SU-DHL-6 (cell line): ENCODE data around the gene SLC30A4.

Source experiments
- H2AFZ ChIP-seq: fragments of 200-600 bp; sonication (generic); 2 replicates; pipeline ENCODE4 v1.6.1; 2014; ENCODE audit warnings: low read depth, mild to moderate bottlenecking, moderate library complexity, mixed read lengths, antibody characterized with exemption, low read length; ENCODE audit not compliant: severe bottlenecking
- H3F3A ChIP-seq: fragments of 200-600 bp; shearing (Covaris generic); 2 replicates; pipeline ENCODE4 v1.6.0; 2016; ENCODE audit warnings: antibody characterized with exemption, mild to moderate bottlenecking; ENCODE audit not compliant: insufficient read depth
- H3K27ac ChIP-seq: fragments of 200-600 bp; sonication (generic); 2 replicates; pipeline ENCODE4 v1.5.1; 2016; ENCODE audit warnings: low read depth, mild to moderate bottlenecking, low read length, moderate library complexity, mixed read lengths
- H3K27me3 ChIP-seq: fragments of 200-600 bp; sonication (generic), shearing (Covaris generic); 2 replicates; pipeline ENCODE4 v1.6.0; 2014; ENCODE audit warnings: mild to moderate bottlenecking, low read length
- H3K36me3 ChIP-seq: fragments of 200-600 bp; sonication (generic); 2 replicates; pipeline ENCODE4 v1.6.1; 2014; ENCODE audit warnings: mild to moderate bottlenecking, low read length, mixed read lengths
- H3K4me2 ChIP-seq: fragments of 300-600, 200-600 bp; shearing (Covaris generic), sonication (generic); 2 replicates; pipeline ENCODE4 v1.6.0; 2014; ENCODE audit warnings: low read length, low read depth, mild to moderate bottlenecking; ENCODE audit not compliant: poor library complexity, severe bottlenecking
- H3K4me3 ChIP-seq: fragments of 200-600 bp; sonication (generic); 2 replicates; pipeline ENCODE4 v1.5.1; 2014; ENCODE audit warnings: antibody characterized with exemption, low read length, mild to moderate bottlenecking, mixed read lengths; ENCODE audit not compliant: insufficient read depth, poor library complexity, severe bottlenecking
- H3K79me2 ChIP-seq: fragments of 200-600 bp; sonication (generic); 2 replicates; pipeline ENCODE4 v1.6.1; 2014; ENCODE audit warnings: mild to moderate bottlenecking, low read length, moderate library complexity; ENCODE audit not compliant: insufficient read depth
- H3K9ac ChIP-seq: fragments of 200-600 bp; sonication (generic); 2 replicates; pipeline ENCODE4 v1.7.0; 2014; ENCODE audit warnings: mild to moderate bottlenecking, low read length
- H3K9me2 ChIP-seq: fragments of 200-600 bp; sonication (generic); replicated peaks from 2 replicates; pipeline ENCODE4 v1.6.1; 2014; ENCODE audit warnings: low read length; ENCODE audit not compliant: insufficient read depth
- H3K9me3 ChIP-seq: fragments of 200-600 bp; sonication (generic); 2 replicates; pipeline ENCODE4 v1.6.1; 2014; ENCODE audit warnings: low read length, mixed read lengths; ENCODE audit not compliant: insufficient read depth
- H4K20me1 ChIP-seq: fragments of 200-600 bp; sonication (generic); 2 replicates; pipeline ENCODE4 v1.6.1; 2014; ENCODE audit warnings: low read depth, mild to moderate bottlenecking, antibody characterized with exemption, low read length, moderate library complexity, mixed read lengths
- CTCF ChIP-seq: fragments of 200-600 bp; sonication (generic); IDR thresholded peaks from one replicate; pipeline ENCODE4 v1.5.1; 2017; ENCODE audit warnings: antibody characterized with exemption, mild to moderate bottlenecking, low read length, moderate library complexity; ENCODE audit not compliant: insufficient read depth, poor library complexity, severe bottlenecking
- EZH2phosphoT487 ChIP-seq: fragments of 200-600 bp; sonication (generic), shearing (Covaris generic); conservative IDR thresholded peaks from 2 replicates; pipeline ENCODE4 v1.6.1; 2018; ENCODE audit warnings: mild to moderate bottlenecking, antibody characterized with exemption, low read length, moderate library complexity, mixed read lengths

SLC30A4 gene

GRCh38 chr15:45550436-45550835, 27.9 kb upstream of the SLC30A4 start:
- Histone ChIP-seq H3K4me3 (no peak overlapping the region), H3K4me2 (no peak overlapping the region), H3K79me2 (no peaks in the 10 kb centered on the region), H3F3A (peaks cover 9% of the 10 kb centered on the region), H3K9me2 (no peaks in the 10 kb centered on the region), H3K36me3 (no peaks in the 10 kb centered on the region), H3K27me3 (no peaks in the 10 kb centered on the region), H3K27ac (no peak overlapping the region), H3K9me3 (no peaks in the 10 kb centered on the region), H3K9ac (no peak overlapping the region), H4K20me1 (no peaks in the 10 kb centered on the region), H2AFZ (no peak overlapping the region)
- no peak for TF ChIP-seq CTCF
- TF ChIP-seq EZH2phosphoT487 = no peak

DNA sequence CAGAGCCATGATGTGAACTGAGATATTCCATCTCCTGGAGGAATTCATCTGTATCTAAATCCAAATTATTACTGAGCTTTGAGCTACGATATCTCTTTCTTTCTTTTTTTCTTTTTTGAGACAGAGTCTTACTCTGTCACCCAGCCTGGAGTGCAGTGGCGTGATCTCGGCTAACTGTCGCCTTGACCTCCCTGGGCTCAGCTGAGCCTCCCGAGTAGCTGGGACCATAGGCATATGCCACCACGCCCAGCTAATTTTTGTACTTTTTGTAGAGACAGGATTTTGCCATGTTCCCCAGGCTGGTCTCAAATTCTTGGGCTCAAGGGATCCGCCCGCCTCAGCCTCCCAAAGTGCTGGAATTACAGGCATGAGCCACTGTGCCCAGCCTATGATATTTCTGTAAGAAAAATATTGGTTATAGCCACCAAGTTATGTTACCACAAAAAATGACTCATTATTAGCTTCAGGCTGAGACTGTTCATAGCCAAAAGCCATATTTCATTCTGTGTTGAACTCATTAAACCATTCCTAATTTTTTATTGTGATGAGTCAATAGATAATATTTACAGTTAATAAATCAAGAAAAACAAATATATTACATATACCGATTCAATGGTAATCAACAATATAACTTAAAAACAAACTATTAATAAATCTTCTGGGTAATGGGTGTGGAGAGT, 27.1 kb upstream of the SLC30A4 start:
- Histone ChIP-seq H3K4me3 (no peak overlapping the region), H3K79me2 (no peaks in the 10 kb centered on the region), H3K4me2 (no peak overlapping the region), H3K9me3 (no peaks in the 10 kb centered on the region), H2AFZ (no peak overlapping the region), H3K9me2 (no peaks in the 10 kb centered on the region), H3K27me3 (no peaks in the 10 kb centered on the region), H3K36me3 (no peaks in the 10 kb centered on the region), H3K9ac (no peak overlapping the region), H3F3A (peaks cover 17% of the 10 kb centered on the region), H4K20me1 (no peaks in the 10 kb centered on the region), H3K27ac (no peak overlapping the region)
- no peak for TF ChIP-seq EZH2phosphoT487
- no peak for TF ChIP-seq CTCF

DNA sequence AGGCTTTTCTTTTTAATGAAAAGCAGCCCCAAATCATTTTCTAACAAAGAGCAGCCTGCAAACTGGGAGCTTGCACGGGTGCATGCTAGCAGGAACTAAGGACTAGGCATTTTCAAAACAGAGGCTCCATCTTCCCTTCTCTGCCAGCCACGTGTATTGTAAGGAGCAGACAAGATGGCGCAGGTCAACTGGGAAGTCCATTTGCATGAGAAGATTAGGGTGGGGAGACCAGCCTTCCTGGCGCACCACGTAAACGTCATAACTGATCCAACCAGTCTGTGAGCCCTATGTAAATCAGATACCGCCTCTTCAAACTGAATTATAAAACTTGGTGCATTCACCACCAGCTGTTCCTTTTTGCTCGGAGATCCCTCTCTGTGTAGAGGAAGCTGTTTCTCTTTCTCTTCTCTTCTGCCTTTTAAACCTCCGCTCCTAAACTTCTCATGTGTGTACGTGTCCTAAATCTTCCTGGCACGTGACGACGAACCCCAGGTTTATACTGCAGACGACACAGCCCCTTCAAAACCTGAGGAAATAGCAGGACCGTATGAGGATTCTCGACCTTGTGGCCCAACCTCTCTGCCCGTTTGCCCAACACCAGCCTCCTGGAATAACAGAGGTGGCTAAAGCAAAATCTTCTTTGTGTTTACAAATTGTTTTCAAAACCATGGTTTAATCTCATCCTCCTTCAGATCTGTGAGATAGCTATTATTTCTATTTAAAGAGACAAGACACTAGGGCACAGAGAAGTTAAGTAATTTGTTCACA, 26.4 kb upstream of the SLC30A4 start:
- H2AFZ ChIP-seq = no peak overlapping the region
- H3F3A ChIP-seq = peaks cover 23% of the 10 kb centered on the region
- H3K36me3 ChIP-seq = no peaks in the 10 kb centered on the region
- no peaks in the 10 kb centered on the region for H3K9me2 ChIP-seq
- no peaks in the 10 kb centered on the region for H3K79me2 ChIP-seq
- H3K27ac ChIP-seq = no peak overlapping the region
- no peak for TF ChIP-seq CTCF
- TF ChIP-seq EZH2phosphoT487 = no peak
- H4K20me1 ChIP-seq = no peaks in the 10 kb centered on the region
- no peaks in the 10 kb centered on the region for H3K9me3 ChIP-seq
- no peak overlapping the region for H3K4me3 ChIP-seq
- H3K27me3 ChIP-seq = no peaks in the 10 kb centered on the region
- no peak overlapping the region for H3K9ac ChIP-seq
- no peak overlapping the region for H3K4me2 ChIP-seq
